GM19324 (cell line): Measurements from ENCODE around the gene SPTBN5.

ENCODE experiments used
- ATAC-seq: cut with Tn5 transposase; IDR thresholded peaks from one replicate; pipeline ENCODE4 v1.9.1; 2021; ENCODE audit warnings: mild to moderate bottlenecking, moderate library complexity; ENCODE audit not compliant: unreplicated experiment, low FRiP score

The SPTBN5 gene

DNA sequence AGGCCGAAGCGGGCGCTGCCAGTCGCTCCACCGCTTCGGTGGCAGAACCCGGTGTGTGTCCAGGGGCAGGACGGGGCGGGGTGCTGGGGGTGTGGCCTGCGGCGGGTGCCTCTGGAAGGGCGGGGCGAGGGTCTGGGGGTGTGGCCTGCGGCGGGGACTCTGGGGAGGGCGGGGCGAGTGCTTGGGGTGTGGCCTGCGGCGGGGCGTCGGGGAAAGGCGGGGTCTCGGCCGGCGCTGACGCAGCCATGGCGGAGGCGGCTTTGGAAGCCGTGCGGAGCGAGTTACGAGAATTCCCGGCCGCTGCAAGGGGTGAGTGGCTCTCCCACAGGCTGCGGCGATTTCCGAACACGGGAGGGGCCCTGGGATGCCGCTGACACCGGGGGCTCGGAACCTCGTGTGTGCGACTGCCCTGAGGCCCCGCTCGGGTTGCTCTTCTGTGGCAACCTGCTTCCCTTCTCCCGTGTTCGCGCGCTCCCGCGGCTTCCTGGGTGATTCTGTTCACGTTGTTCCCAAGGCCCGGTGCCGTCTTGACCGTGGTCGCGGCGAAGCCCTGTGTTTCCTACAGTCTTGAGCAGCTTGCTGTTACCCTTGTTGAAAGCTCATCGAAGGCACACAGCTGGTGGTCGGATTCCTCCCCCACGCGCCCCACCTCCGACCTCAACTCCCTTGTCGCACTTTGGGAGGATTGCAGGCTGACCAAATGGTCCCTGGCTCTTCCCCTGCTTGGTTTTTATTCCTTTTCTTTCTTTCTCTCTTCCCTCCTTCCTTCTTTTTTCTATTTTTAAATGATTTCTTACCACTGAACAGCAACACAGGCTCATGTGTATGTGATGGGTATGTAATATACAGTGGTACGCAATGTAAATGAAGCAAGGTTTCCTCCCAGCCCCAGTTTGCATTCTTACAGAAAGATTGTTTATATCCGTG, 65.7 kb downstream of the SPTBN5 start, which contains the start of gene JMJD7:
TSS of gene JMJD7 (plus strand) at position 213 of the 927 bp plus-strand sequence. CDS start at position 246, 33 bp downstream.
- peak; percentile 73 for ATAC-seq

DNA sequence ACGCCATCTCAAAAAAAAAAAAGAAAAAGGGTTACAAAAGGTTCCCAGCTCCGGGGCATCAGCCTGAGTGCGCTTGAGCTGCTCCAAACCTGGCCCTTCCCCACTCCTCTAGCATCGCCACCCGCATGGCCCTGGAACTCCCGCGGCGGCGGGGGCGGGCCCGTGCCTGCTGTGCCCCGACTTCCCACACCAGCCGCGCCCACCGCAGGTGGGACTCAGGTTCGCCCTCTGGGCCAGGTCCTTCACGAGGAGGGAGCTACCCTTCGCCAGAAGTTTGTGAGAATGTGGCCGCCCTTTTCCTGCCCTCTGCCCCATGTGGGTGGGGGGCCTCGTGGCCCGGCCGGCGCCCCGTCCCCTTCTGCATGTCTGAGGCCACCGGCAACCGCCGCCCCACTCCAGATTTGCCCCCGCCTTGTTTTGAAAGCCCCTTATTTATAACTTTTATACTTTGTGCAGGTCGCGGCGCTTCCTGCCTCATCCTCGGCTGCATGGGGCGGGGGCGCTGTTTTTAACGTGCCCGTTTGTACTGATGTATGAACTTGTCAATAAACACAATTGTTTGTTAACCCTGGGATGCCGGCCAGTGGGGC, 66.5 kb downstream of the SPTBN5 start:
- no peak for ATAC-seq

DNA sequence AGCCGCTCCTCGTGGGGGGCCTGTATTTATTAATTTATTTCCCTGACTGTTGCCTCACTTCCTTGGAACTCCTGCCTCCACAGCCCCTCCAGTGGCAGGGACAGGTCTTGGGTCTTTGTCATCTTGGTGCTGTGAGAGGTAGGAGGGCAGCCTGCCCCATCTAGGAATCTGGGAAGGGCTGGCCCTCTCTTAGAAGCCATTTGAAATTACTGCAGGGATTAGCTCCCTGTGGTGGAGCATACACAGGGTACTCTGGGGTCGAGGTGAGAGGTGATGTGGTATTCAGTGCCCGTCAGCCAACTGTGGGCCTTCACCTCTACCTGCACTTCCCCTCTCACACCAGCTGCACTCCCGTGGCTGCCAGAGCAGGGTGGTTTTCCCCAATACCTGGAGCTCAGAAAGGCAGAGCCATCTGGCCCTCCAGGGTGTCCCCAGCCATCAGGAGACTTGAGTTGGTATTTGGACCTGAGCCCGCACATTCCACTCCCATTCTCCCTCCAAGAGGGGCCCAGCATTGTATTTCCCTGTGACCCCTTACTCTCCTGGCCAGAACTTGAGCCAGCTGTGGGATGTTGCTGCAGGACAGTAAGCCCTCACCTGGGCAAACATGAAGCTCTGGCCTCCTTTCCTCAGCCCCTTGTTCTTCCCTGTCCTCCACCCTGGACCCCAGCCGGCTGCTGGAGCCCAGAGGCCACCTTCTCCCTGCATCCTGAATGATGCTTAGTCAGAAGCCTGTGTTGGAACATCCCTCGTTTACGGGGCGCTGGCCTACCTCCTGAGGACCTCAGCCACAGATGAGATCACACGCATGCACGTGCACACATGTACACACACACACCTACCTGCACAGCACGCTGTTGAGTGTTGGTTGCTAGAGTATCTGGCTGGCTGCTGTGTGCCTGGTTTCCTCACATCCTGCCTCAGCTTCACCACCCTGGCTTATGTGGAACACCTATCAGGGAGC, 68.0 kb downstream of the SPTBN5 start:
- ATAC-seq = no peak

DNA sequence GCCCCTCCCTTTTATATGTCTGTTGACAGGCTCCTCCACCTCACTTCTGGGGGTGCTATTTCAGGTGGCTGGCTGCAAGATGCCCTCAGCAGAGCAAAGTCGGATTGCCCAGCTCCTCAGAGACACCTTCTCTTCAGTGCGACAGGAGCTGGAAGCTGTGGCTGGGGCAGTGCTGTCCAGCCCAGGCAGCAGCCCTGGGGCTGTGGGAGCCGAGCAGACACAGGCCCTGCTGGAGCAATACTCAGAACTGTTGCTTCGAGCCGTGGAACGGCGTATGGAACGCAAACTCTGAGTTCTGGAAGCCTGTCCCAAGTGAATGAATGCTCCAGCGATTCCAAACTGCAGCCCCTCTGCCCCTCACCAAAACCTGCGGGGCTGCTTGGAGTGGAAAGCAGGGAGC, 68.7 kb downstream of the SPTBN5 start:
- no peak for ATAC-seq

DNA sequence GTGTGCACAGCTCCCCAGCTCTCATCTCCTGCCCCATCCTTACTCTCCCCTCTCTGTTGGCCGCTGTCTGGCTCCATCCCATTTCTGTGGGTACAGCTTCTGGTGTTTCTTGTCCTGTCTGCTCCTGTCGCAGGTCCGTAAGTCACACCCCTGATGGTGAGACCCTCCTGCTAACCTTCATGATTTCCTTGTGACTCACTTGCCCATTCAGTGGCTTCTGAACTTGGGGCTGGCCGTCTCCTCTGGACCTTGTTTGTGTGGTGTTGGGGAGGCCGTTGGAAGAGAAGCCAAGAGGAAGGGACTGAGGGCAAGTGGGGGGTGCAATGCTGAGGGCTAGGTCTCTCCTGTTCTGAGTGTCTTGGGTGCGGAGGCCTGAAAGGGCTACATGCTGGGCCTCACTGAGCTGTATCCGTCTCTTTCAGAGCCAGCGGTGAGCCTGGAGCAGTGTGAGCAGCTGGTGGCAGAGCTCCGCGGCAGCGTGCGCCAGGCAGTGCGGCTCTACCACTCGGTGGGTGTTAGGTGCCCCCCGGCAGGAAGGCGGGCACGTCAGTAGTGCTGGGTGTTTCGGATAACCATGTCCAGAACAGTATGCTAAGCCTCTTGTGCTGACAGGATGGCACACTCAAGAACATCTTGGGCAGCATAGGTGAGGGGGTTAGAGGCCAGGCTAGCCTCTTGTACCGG, 69.6 kb downstream of the SPTBN5 start:
- no peak for ATAC-seq

DNA sequence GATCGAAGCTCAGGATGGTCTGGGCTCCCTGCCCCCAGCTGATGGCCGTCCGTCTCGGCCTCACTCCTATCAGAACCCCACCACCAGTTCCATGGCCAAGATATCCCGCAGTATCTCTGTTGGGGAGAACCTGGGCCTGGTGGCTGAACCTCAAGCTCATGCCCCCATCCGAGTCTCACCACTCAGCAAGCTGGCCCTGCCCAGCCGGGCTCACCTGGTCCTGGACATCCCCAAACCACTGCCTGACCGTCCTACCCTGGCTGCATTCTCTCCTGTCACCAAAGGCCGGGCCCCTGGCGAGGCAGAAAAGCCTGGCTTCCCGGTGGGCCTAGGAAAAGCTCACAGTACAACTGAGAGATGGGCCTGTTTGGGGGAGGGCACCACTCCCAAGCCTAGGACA, 70.4 kb downstream of the SPTBN5 start:
- ATAC-seq = no peak

DNA sequence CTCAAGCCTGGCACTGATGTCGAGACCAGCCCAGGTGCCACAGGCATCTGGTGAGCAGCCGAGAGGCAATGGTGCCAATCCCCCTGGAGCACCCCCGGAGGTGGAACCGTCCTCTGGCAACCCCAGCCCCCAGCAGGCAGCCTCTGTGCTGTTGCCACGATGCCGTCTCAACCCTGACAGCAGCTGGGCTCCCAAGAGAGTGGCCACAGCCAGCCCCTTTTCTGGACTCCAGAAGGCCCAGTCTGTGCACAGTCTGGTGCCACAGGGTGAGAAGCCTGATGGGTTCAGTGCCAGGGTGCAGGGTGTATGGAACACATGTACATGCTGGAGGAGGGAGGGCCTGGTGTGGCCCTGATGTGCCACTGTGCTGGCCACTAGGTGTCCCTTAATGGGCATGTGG, 70.9 kb downstream of the SPTBN5 start:
- no peak for ATAC-seq

DNA sequence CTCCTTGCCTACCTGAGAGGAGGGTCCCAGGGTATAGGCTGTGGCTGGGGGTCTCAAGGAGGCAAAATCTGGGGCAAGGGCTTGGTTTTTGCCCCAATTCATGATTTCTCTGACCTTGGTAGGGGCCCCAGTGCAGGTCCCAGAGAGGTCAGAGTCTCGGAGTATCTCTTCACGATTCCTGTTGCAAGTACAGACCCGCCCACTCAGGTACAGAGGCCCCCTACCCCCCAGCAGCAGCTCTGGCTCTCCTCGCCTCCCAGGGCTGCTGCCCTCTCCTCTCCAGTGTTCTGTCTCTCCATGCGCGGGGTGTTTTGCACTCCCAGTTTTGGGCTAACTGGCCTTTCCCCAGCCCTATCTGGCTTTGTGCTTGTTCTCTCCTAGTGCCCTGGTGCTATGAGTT, 71.4 kb downstream of the SPTBN5 start:
- no peak for ATAC-seq

DNA sequence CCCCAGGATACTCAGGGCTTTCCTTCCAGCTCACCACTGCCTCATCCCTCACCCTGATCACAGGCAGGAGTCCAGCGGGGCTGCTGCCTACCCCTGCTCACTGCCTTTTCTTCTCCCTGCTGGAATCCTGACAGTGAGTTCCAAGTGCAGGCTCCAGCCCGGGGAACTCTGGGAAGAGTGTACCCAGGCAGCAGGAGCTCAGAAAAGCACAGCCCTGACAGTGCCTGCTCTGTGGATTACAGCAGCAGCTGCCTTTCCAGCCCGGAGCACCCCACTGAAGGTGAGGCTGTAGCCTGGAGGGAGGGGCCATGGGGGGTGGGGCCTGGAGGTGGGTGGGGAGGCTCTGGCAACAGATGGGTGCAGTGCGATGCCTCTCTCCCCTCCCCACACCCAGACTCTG, 72.0 kb downstream of the SPTBN5 start:
- ATAC-seq = no peak

DNA sequence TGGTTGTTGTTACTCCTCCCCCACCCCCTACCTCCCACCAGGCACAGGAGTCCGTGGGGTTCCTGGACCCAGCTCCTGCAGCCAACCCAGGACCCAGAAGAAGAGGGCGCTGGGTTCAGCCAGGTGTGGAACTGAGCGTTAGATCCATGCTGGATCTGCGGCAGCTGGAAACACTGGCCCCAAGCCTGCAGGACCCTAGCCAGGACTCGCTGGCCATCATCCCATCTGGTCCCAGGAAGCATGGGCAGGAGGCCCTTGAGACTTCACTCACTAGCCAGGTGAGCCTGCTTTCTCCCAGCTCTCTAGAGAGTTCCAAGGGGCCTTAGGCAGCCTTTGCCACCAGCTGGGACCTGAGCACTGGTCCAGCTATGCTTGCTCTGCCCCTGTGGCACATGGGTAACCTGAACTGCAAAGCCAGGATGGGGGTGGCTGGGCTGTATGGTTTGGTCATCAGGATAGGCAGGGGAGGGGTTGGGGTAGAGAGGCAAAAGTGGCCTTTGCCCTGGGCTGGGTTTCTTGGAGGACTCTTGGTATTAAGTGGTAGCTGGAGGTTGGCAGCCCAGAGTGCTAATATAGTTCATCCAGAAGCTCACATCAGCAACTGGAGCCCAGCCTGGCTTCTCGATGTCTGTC, 72.9 kb downstream of the SPTBN5 start:
- ATAC-seq = no peak

DNA sequence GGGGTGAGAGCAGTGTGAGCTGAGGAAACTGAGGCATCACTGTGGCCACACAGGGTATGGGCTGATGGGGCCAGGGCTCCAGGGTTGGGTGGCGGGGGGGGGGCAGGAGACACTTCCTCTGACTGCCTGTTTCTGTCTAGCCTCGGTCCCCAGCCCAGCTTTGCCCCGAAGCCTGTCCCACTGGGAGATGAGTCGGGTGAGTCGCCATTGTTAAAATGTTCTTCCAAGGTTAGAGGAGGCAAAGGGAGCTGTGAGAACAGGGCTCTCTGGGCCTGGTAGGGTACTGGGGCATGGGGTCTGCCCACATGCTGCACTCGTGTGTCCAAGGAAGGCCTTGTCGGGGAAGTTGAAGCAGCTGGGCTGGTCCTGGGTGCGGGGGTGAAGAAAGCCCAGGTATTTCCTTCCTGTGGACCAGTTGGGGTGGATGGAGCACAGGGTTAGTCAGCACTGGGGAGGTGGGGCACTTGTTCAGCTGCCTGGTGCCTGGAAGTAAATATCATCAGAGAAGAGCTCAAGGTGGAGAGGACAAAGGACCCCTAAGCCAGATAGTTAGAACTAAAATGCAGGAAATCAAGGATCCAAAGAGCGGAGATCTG, 74.3 kb downstream of the SPTBN5 start:
- ATAC-seq = no peak

DNA sequence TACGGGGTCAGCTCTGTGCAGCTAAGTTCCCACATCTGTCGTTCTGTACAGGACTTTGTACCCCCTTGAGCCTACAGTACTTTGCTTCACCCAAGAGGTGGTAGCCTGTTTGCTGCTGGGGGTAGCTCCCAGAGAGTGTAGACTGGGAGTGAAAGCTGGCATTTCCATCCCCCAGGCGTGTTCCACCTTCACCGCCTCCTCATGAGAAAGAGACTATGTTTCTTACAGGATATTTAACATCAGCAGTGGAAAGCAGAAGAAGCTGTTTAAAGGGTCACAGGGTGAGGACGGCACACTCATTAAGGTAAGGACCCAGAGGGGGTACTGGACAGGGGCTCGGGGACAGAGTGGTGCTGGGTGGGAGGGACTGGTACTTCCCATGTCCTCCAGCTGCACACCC, 76.1 kb downstream of the SPTBN5 start:
- no peak for ATAC-seq

DNA sequence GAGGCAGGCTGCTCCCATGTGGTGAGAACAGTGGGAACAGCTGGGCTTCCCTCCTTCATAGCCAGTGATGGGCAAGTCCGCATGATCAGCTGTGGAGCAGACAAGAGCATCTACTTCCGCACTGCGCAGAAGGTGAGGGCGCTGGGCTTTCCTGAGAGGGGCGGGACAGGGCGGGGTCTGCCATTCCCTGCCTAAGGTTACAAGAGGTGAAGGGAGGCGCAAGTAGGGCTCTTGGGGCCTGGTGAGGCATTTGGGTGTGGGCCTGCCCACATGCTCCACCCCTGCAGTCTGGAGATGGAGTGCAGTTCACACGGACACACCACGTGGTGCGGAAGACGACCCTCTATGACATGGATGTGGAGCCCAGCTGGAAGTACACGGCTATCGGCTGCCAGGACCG, 76.5 kb downstream of the SPTBN5 start:
- no peak for ATAC-seq

DNA sequence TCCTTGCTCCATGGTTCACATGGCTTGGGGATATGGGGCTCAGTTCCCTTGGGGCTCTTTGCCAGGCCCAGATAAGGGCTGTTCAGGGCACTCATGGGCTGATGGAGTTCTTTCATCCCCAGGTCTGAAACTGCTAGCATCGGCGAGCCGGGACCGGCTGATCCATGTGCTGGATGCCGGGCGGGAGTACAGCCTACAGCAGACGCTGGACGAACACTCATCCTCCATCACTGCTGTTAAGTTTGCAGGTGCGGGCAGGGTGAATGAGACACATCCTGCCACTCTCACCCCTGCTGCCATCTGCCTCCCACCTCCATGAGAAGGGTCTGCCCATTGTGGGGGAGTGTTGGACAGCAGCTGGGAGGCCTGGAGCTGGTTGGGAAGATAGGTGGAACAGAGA, 77.1 kb downstream of the SPTBN5 start:
- no peak for ATAC-seq

DNA sequence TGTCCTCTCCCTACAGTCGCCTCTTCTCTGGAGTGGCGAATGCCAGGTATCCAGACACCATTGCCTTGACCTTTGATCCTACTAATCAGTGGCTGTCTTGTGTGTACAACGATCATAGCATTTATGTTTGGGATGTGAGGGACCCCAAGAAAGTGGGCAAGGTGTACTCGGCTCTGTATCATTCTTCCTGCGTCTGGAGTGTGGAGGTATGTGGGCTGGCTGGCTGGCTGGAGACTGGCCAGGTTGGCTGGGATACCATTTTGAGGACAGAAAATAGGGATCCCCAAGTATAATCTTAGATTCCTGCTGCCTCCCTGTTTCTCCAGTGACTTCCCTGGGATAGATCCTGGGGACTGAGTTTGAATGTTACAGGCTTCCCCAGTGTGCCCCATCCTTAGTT, 79.3 kb downstream of the SPTBN5 start:
- no peak for ATAC-seq

DNA sequence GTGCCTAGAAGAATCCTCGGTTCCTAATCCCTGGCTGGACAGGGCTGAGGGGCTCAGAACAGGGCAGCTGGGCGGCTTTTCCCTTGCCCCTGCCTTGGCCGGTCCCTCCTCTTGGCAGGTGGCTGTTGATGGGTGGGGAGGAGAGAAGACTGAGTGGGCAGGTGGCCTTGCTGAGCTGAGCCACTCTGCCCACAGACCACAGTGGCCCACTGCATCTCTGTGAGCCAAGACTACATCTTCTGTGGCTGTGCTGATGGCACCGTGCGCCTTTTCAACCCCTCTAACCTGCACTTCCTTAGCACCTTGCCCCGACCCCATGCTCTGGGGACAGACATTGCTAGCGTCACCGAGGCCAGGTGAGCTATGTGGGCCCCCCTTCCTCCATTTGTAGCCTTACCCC, 80.4 kb downstream of the SPTBN5 start:
- no peak for ATAC-seq

DNA sequence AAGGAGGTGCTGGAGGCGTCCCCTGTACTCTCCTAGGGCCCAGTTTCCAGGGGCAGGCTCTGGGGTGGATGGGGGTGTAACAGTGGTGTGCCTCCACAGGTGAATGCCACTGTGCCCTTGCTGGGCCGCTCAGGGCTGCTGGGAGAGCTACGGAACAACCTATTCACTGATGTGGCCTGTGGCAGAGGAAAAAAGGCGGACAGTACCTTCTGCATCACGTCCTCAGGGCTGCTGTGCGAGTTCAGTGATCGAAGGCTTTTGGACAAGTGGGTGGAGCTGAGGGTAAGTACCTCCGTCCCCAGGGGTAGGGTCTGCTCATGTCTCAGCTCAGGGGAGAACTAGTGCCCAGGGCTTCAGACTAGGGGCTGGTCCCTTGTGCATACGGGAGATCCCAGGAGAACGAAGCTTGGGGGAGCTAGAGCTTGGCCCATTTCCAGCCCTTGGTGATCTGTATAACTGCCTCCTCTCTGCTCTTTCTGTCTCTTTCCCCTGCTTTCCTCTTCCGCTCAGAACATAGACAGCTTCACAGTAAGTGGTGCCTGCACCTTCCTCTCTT, 81.0 kb downstream of the SPTBN5 start:
- no peak for ATAC-seq

DNA sequence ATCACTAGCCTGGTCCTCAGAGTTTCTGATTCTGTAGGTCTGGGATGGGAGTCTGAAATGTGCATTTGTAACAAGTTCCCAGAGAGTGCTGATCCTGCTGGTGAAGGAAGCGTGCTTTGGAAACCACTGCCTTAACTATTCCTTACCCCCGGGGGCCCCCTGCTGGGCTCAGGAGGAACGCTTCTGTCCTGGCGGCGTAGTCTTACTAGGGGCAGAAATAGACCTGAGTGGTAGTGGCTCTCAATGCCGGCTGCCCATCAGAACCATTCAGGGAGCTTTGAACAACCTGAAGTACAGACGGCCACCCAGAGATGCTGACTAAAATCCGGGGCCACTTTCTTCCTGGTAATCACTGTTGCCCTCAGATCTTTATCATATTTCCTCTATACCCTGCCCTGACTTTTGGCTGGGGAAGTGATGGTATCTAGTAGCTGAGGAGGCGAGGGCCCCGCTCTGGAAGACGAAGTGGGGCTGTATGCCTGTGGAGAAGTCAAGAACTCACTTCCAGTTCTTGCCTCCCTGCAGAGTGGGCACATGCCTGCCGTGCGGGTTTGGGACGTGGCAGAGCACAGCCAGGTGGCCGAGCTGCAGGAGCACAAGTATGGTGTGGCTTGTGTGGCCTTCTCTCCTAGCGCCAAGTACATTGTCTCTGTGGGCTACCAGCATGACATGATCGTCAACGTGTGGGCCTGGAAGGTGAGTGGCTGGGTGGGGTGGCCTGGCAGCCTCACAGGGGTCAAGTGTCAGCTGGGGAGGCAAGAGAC, 82.2 kb downstream of the SPTBN5 start:
- ATAC-seq = no peak
